AG09309 (cell line): ENCODE results near the gene CLINT1.

Source experiments
- DNase-seq: peaks from one replicate; pipeline ENCODE4 v3.0.0-alpha.2; 2010; ENCODE audit warnings: low read depth
- H3K4me3 ChIP-seq: 2 replicates; pipeline ENCODE4 v1.5.1; 2011; ENCODE audit warnings: mild to moderate bottlenecking, low read depth, low read length, moderate library complexity; ENCODE audit not compliant: control insufficient read depth
- TF ChIP-seq, protein P1 (sequence below): IDR thresholded peaks from 2 replicates; pipeline ENCODE4 v1.5.1; 2011; ENCODE audit warnings: mild to moderate bottlenecking, low read depth, low read length, inconsistent platforms; ENCODE audit not compliant: insufficient read depth, control insufficient read depth; ENCODE audit errors: missing control alignments

The CLINT1 gene

GRCh38 chr5:157845914-157846598 is 12.9 kb downstream of the CLINT1 start:
- DNase-seq, result no peak
- no peak overlapping the region for H3K4me3 ChIP-seq
- TF ChIP-seq, protein P1, sequence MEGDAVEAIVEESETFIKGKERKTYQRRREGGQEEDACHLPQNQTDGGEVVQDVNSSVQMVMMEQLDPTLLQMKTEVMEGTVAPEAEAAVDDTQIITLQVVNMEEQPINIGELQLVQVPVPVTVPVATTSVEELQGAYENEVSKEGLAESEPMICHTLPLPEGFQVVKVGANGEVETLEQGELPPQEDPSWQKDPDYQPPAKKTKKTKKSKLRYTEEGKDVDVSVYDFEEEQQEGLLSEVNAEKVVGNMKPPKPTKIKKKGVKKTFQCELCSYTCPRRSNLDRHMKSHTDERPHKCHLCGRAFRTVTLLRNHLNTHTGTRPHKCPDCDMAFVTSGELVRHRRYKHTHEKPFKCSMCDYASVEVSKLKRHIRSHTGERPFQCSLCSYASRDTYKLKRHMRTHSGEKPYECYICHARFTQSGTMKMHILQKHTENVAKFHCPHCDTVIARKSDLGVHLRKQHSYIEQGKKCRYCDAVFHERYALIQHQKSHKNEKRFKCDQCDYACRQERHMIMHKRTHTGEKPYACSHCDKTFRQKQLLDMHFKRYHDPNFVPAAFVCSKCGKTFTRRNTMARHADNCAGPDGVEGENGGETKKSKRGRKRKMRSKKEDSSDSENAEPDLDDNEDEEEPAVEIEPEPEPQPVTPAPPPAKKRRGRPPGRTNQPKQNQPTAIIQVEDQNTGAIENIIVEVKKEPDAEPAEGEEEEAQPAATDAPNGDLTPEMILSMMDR, result no peak

- TF ChIP-seq, protein P1, result no peak
- no peak overlapping the region for H3K4me3 ChIP-seq
- no peak for DNase-seq
Measured at GRCh38 chr5:157842787-157843186, 16.2 kb downstream of the CLINT1 start.

GRCh38 chr5:157842185-157842584 is 16.8 kb downstream of the CLINT1 start:
- no peak for DNase-seq
- no peak overlapping the region for H3K4me3 ChIP-seq
- TF ChIP-seq, protein P1, result no peak

- no peak overlapping the region for H3K4me3 ChIP-seq
- TF ChIP-seq, protein P1, result no peak
Measured at GRCh38 chr5:157839157-157839795, 19.7 kb downstream of the CLINT1 start.

GRCh38 chr5:157836121-157836753 is 22.7 kb downstream of the CLINT1 start:
- TF ChIP-seq, protein P1, result no peak
- no peak for DNase-seq
- no peak overlapping the region for H3K4me3 ChIP-seq

More at GRCh38 chr5:157839157-157839795, 19.7 kb downstream of the CLINT1 start:
- DNase-seq, result no peak

DNA sequence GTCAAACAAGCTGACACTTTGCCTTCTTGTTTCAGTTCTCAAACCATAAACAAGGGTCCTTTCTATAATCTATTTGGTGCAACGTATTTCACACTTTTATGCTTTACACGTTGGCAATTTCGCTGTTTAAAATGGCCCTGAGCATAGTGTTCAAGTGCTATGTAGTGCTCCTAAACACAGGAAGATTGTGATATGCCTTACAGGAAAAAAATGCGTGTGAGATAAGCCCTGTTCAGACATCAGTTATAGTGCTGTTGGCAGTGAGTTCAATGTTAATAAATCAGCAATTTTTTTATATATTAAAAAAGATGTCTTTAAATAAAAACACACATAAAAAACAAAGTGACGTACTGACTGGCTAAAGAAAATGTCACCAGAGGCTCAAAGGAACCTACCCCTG is 23.9 kb downstream of the CLINT1 start:
- H3K4me3 ChIP-seq, result no peak overlapping the region
- no peak for DNase-seq

More for the DNA sequence above, 23.9 kb downstream of the CLINT1 start:
- TF ChIP-seq, protein P1, result no peak
